Hepatocyte (in vitro differentiated cells): ENCODE results near the gene BCL2L1. TPM values are rescaled to one million over a fixed set of nuclear protein-coding genes. Genes with fewer than 3 reads are reported as not detected.

Source experiments
- DNase-seq: peaks from one replicate; pipeline ENCODE4 v3.0.0-alpha.2; 2016; ENCODE audit warnings: low spot score
- H2AFZ ChIP-seq: fragments of 200-600 bp; sonication (generic); 2 replicates; pipeline ENCODE4 v1.6.0; 2016; ENCODE audit warnings: antibody characterized with exemption, mild to moderate bottlenecking
- H3K27ac ChIP-seq: fragments of 200-600 bp; sonication (generic); 2 replicates; pipeline ENCODE4 v1.5.1; 2016; ENCODE audit warnings: mild to moderate bottlenecking
- H3K27me3 ChIP-seq: fragments of 200-600 bp; sonication (generic); 2 replicates; pipeline ENCODE4 v1.6.1; 2016
- H3K36me3 ChIP-seq: fragments of 200-600 bp; sonication (generic); replicated peaks from 2 replicates; pipeline ENCODE4 v1.5.1; 2016; ENCODE audit warnings: low read depth; ENCODE audit not compliant: insufficient read depth
- H3K4me1 ChIP-seq: fragments of 200-600 bp; sonication (generic); 2 replicates; pipeline ENCODE4 v1.5.1; 2016; ENCODE audit warnings: mild to moderate bottlenecking, moderate library complexity; ENCODE audit not compliant: insufficient read depth
- H3K4me2 ChIP-seq: fragments of 200-600 bp; sonication (generic); 2 replicates; pipeline ENCODE4 v1.6.0; 2016
- H3K4me3 ChIP-seq: fragments of 200-600 bp; sonication (generic); 2 replicates; pipeline ENCODE4 v1.5.1; 2016; ENCODE audit warnings: mild to moderate bottlenecking
- H3K79me2 ChIP-seq: fragments of 200-600 bp; sonication (generic); 2 replicates; pipeline ENCODE4 v1.6.0; 2017; ENCODE audit warnings: mild to moderate bottlenecking
- H3K9me2 ChIP-seq: fragments of 200-600 bp; sonication (generic); replicated peaks from 2 replicates; pipeline ENCODE4 v1.6.0; 2017; ENCODE audit warnings: mild to moderate bottlenecking; ENCODE audit not compliant: insufficient read depth
- H3K9me3 ChIP-seq: fragments of 200-600 bp; sonication (generic); 2 replicates; pipeline ENCODE4 v1.5.1; 2016; ENCODE audit warnings: low read depth, mild to moderate bottlenecking
- H4K20me1 ChIP-seq: fragments of 200-600 bp; sonication (generic); 2 replicates; pipeline ENCODE4 v1.6.0; 2016; ENCODE audit warnings: mild to moderate bottlenecking; ENCODE audit not compliant: insufficient read depth, poor library complexity, severe bottlenecking
- CTCF ChIP-seq: fragments of 200-600 bp; sonication (generic); IDR thresholded peaks from 2 replicates; pipeline ENCODE4 v1.5.1; 2016; ENCODE audit warnings: antibody characterized with exemption, mild to moderate bottlenecking; ENCODE audit not compliant: poor library complexity
- EZH2 ChIP-seq: fragments of 200-600 bp; sonication (generic); IDR thresholded peaks from 2 replicates; pipeline ENCODE4 v1.6.1; 2016; ENCODE audit warnings: antibody characterized with exemption, mild to moderate bottlenecking, borderline replicate concordance
- EZH2phosphoT487 ChIP-seq: fragments of 200-600 bp; sonication (generic); IDR thresholded peaks from one replicate; pipeline ENCODE4 v1.6.1; 2018; ENCODE audit warnings: antibody characterized with exemption, mild to moderate bottlenecking, low read depth, moderate library complexity; ENCODE audit not compliant: unreplicated experiment, severe bottlenecking
- WGBS: methylation state at CpG from one replicate; pipeline ENCODE4 v1.1.6; 2016; ENCODE audit warnings: low lambda C conversion rate; ENCODE audit errors: missing lambda C conversion rate; 5-methylcytosine and 5-hydroxymethylcytosine counted together
- polyA plus RNA-seq: library from polyadenylated mRNA; unstranded; fragments of >200 nt; fragmentation: Nextera tagmentation; extraction: Ambion mirVana; gene quantifications from 2 replicates; pipeline ENCODE4 v1.2.1, GENCODE V29; 2016
- total RNA-seq: library from RNA; depleted of rRNA; stranded (reverse); fragments of >200 nt; gene quantifications from 2 replicates; pipeline ENCODE4 v1.2.3, GENCODE V29; 2014

BCL2L1 gene
- total and polyA plus RNA-seq, 2 experiments from 2014 or later: 104 to 139 TPM

GRCh38 chr20:31682927-31683326 is 39.7 kb downstream of the BCL2L1 start:
- Histone ChIP-seq H3K4me1 (peaks cover 26% of the 10 kb centered on the region), H4K20me1 (peaks cover 32% of the 10 kb centered on the region), H2AFZ (no peak overlapping the region), H3K27me3 (no peaks in the 10 kb centered on the region), H3K9me2 (no peaks in the 10 kb centered on the region), H3K36me3 (no peaks in the 10 kb centered on the region), H3K27ac (no peak overlapping the region), H3K4me3 (no peak overlapping the region), H3K4me2 (no peak overlapping the region), H3K79me2 (peaks cover 97% of the 10 kb centered on the region), H3K9me3 (no peaks in the 10 kb centered on the region)
- 89% methylated on average over 2 of the region's 2 CpGs for WGBS
- DNase-seq: no peak
- TF ChIP-seq CTCF (no peak), EZH2 (no peak), EZH2phosphoT487 (no peak)

- no peaks in the 10 kb centered on the region for H3K27me3 ChIP-seq
- no peaks in the 10 kb centered on the region for H3K9me3 ChIP-seq
- no peak overlapping the region for H2AFZ ChIP-seq
- DNase-seq: no peak
- H3K4me2 ChIP-seq: no peak overlapping the region
- H3K36me3 ChIP-seq: no peaks in the 10 kb centered on the region
- TF ChIP-seq CTCF (no peak), EZH2phosphoT487 (no peak), EZH2 (no peak)
- H3K27ac ChIP-seq: no peak overlapping the region
- peaks cover 31% of the 10 kb centered on the region for H3K4me1 ChIP-seq
- H3K9me2 ChIP-seq: no peaks in the 10 kb centered on the region
- WGBS: 99% methylated on average over 3 of the region's 3 CpGs
- H3K4me3 ChIP-seq: no peak overlapping the region
- peaks cover 38% of the 10 kb centered on the region for H4K20me1 ChIP-seq
- peaks cover 97% of the 10 kb centered on the region for H3K79me2 ChIP-seq
Measured at GRCh38 chr20:31682352-31682751, 40.3 kb downstream of the BCL2L1 start.

GRCh38 chr20:31681769-31682168 is 40.9 kb downstream of the BCL2L1 start:
- 93% methylated on average over 3 of the region's 3 CpGs for WGBS
- no peak overlapping the region for H3K4me3 ChIP-seq
- H3K27me3 ChIP-seq: no peaks in the 10 kb centered on the region
- H3K9me2 ChIP-seq: no peaks in the 10 kb centered on the region
- TF ChIP-seq CTCF: no peak
- no peak for TF ChIP-seq EZH2phosphoT487
- TF ChIP-seq EZH2: no peak
- no peaks in the 10 kb centered on the region for H3K9me3 ChIP-seq
- no peak overlapping the region for H3K27ac ChIP-seq
- no peak overlapping the region for H3K4me2 ChIP-seq
- H3K36me3 ChIP-seq: no peaks in the 10 kb centered on the region
- H4K20me1 ChIP-seq: peaks cover 39% of the 10 kb centered on the region
- H3K79me2 ChIP-seq: peaks cover 97% of the 10 kb centered on the region
- peaks cover 37% of the 10 kb centered on the region for H3K4me1 ChIP-seq
- no peak overlapping the region for H2AFZ ChIP-seq
- DNase-seq: no peak
